Measurements from ENCODE around the gene CCT8.

Gene CCT8, protein sequence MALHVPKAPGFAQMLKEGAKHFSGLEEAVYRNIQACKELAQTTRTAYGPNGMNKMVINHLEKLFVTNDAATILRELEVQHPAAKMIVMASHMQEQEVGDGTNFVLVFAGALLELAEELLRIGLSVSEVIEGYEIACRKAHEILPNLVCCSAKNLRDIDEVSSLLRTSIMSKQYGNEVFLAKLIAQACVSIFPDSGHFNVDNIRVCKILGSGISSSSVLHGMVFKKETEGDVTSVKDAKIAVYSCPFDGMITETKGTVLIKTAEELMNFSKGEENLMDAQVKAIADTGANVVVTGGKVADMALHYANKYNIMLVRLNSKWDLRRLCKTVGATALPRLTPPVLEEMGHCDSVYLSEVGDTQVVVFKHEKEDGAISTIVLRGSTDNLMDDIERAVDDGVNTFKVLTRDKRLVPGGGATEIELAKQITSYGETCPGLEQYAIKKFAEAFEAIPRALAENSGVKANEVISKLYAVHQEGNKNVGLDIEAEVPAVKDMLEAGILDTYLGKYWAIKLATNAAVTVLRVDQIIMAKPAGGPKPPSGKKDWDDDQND

DNA sequence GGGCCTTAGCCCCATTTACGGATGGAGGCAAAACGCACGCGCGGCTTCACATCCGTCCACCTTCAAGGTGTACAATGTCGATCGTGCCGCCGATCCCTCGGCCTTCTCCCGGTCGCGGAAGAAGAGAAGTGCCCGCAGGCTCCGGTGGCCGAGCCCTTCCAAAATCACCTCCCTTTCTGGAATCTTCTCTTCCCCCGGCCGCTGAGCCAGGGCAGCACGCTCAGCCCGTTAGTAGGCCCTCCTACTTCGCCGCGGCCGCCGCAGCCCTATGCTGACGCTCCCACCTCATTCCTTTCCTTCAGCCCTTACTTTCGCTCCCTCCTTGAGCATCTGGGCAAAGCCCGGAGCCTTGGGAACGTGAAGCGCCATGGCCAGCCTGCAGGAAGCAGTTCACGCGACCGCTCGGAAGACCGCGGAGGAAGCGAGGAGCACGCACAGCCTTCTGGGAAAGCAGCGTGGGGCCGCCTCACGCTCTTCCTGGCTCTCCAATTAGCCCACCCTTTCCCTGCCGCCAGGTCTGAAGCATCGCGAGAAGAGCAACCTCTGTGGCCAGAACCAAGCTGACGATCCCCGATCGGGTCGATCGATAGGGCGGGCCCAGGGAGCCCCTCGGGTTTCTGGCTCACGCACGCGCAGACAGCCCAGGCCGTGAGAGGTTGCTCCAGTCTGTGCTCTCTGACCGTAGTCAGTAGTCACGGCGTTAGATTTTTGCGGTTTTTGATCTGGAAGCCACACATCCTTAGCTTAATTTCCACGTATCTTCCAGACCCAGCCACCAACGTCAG, at the start of gene CCT8:
CCT8 (minus strand) TSS at position 427 of the 785 bp plus-strand sequence; CDS start at position 369, 58 bp downstream.
- peak; percentile 99 for DNase-seq

DNA sequence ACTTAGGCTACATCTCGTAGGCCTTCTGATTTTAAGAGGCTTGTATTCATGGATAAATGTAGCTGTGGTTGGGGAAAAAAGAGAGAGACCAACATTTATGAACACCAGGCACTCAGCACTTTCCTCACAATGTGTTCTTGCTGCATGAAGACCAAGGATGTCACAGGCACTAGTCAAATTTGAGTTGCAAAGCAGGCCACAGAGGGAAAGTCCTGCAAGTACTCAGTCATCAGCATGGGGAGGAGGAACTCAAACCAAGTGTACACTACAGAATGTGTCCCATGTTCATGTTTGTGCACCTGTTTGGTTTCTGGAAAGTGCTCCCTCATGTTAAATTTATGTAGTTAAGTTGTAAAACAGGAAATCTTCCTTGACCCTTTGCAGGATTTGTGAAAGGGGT, 48.3 kb upstream of the CCT8 start:
- DNase-seq = no peak

DNA sequence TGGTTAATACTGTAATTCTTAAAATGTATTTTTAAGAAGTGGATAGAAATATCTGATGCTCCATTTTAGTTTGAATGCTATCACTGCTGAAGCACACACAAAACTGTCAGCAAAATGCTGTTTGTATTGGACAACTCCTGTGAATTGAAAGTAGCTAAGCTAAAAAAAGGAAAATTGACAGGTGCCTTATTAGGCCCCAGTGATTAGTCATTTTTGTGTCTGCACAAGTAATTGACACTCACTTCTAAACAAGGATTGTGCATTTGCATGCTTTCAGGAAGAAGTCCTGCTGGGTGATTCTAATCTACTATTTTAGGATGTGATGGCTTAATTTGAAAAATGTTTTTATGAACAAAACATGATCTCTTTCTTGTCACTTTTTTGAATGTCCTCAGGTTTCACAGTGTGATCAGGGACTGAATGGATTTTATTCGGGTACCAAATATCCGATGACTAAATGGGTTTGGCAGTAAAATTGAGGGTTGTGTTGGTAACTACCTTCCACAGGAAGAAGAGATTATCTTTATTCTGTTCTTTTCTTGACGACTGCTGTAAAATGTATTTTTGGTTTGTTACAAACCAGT, 44.0 kb upstream of the CCT8 start:
- no peak for DNase-seq

DNA sequence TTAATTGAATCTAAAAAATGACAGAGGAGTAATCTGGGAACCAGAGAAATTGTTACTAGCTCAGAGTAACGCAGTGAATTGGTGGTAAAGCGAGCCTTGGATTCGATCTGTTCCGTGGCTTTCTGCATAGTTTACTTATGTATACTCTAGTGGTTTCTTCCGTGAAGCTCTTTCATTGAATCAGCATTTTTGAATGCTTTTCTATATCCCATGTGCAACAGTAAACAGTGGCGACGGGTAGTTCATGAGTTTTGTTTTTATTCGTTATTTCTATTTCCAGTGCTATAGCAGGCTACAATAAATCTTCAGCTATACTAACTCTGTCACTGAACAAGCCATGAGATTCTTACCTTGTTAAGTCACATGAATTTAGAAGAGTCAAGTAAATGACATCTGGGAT, 42.5 kb upstream of the CCT8 start:
- DNase-seq = no peak

DNA sequence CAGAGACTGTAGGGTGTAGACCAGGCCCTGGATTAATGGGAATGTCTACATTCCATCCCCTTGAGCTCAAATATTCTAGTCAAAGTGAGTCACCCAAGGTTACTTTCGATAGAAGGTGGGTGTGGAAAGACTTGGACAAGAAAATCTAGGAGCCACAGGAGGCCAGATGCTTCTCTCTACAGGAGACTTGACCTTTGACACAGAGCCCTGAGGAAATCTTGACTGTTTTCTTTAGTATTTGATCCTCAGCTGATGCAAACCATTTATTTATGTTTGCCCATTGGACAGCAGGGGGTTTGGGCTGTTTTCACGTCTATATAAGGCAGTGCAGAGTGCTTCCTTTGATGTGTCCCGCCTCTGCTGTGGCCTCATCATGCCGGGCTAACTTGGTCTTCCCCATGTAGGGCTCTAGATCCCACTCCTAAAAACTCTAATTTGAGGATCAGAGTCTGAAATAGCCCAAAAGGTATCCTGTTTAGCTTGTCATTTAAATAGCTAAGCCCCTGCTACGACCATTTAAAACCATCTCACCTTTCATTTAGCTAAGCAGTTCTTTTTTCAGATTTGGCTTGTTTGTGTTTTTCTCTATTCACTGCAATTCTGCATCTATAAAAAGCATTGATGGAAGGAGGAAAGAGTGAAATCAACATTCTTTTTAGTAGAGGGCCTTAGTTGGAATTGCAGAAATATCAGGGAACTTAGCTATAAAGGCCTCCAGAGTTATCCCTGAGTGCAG, 41.5 kb upstream of the CCT8 start:
- DNase-seq = no peak

DNA sequence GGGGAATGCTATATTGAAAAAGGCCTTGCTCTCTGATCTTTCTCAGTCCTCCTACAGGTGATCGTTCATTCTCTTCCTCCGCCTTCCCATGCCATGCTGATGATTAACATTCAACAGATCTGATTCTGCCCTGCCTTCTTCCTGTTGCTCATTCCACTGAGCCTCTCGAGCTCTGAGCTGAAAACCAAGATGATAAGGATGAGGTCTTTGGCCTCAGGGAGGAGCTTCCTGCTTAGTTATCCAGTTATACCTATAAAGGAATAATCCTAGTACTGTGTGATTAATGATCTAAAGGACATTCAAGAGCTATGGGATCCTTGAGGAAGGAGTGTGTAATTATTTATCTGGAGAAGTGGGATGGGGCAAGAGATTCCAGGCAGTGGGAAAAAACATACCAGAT, 31.8 kb upstream of the CCT8 start:
- DNase-seq = no peak

DNA sequence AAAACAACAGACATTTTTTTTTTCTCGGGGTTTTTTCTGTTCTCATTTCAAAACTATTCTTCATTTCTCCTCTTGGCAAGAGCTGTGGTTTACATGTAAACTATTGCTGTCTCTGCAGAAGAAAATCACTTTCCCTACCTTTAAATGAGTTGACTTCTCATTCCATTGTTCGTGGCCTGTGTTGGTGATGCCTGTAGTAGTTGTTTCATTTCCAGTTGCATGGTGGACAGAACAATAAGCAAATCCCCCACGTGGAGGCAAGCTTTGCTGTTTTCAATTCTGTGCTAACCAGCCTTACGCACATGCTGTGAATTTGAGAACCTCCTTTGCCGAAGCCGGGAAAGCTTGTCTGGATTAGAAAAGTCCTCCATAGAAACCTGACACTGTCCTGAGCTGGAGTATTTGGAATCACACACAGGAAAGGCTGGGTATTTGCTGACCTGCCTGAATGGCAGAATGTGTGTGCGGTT, 30.8 kb upstream of the CCT8 start:
- no peak for DNase-seq

DNA sequence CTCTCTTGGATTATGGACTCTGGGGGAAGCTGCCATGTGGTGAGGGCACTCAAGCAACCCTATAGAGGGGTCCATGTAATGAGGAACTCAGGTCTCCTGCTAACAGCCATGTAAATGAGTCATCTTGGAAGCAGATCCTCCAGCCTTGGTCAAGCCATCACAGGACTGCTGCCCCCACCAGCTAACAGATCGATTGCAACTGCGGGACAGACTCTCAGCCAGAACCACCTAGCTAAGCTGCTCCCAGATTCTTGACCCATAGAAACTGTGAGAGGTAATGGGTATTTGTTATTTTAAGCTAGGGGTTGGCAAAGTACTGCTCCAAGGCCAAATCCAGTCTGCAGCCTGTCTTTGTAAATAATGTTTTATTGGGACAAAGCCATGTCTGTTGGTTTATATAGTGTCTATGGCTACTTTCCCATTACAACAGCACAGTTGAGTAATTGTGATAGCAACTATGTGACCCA, 29.4 kb upstream of the CCT8 start:
- DNase-seq = no peak

DNA sequence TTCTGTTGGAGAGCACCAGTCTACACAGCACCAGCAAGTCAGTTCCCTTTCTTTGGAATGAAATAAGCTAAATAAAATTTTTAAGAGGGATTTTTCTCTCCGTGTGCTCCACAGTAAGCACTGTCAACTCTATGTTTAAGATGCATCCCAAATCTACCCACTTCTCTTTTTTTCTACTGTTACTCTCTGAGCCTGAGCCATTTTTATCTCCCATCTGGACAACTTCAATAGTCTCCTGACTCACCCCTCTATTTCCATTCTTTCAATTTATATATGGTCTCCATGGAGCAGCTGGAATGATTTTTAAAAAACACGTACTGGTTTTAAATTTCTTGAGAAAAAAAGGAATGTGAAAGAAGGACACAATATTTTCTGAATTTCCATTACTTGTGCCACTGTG, 24.7 kb upstream of the CCT8 start:
- DNase-seq = no peak

DNA sequence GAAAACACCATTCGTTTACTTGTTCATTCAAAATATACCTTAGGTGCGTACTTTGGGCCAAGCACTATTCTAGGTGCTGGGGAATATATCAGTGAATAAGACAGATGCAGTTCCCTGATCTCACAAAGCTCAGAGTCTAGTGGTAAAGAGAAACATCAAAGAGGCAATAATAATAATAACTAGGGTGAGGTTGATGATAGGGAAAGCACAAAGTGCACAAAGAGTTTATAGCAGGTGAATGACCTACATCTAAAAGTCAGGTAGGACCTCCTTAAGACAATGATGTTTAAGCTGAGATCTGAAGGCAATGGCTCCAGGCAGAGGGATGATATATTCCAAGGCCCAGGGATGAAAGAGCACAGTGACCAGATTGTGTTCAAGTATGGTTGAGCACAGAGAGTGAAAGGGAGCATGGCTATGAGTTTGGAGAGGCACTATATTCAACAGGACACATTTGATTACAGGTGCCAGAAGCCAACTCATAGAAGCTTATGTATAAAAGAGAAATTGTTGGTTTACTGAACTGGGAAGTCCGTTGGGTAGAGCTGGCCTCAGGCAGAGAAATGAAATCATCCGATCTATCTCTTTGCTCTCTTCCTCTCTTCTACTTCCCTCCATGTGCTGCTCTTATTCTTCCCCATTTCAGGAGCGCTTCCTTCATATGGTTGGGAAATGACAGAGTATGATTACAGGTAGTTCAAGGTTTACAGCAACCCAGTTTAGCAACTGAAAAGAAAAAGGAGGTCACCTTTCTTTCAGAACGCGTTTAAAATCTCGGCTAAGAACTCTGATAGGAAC, 23.0 kb upstream of the CCT8 start:
- DNase-seq = no peak

DNA sequence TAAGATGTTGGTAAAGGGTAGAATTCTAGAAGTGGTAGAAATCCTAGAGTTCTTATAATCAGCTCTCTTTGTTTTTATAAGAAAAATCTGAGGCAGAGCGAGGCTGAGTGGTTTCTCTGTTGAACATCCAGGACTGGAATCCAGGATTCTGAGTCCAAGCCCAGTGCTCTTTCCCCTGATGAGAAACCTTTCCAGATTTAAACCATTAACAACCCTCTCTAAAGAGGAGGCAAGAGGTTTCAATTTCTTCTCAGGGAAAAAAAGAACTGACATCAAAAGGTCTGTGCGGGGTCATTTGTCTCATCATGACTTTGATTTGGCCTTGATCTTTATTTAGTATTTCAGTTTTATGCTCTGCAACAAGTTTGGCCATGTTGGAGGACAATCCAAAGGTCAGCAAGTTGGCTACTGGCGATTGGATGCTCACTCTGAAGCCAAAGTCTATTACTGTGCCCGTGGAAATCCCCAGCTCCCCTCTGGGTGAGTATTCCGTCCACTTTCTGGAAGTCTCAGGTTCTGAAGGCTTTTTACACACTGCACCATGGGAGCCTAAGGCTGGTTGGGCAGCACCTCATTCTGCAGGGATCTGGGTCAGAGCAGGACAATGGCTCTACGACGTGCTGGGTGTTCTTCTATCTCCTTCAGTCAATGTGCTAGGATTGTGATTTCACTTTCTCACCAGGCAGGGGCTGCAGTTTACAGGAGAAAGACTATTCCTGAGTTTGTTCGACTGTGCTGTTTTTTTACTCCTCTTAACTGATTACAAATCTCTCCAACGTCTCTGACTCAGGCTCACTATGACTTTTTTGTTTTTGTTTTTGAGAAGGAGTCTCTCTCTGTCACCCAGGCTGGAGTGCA, 18.9 kb upstream of the CCT8 start:
- DNase-seq = no peak

DNA sequence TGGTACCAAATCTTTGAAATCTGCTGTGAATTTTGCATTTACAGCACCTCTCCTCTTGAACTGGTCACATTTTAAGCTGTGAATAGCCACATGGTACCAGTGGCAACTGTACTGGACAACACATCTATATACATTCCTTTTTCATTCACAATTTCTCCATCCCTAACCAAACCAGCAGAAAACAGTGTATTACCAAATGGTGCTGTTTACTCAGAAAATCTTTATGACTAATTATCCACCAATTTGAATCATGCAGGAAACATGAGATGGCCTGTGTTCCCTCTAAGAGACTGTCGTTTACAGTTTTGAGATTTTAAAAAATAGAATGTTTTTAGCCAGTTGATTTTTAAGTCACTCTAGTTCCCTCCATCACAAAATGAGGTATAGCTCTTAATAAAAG, 17.6 kb upstream of the CCT8 start:
- DNase-seq = no peak

DNA sequence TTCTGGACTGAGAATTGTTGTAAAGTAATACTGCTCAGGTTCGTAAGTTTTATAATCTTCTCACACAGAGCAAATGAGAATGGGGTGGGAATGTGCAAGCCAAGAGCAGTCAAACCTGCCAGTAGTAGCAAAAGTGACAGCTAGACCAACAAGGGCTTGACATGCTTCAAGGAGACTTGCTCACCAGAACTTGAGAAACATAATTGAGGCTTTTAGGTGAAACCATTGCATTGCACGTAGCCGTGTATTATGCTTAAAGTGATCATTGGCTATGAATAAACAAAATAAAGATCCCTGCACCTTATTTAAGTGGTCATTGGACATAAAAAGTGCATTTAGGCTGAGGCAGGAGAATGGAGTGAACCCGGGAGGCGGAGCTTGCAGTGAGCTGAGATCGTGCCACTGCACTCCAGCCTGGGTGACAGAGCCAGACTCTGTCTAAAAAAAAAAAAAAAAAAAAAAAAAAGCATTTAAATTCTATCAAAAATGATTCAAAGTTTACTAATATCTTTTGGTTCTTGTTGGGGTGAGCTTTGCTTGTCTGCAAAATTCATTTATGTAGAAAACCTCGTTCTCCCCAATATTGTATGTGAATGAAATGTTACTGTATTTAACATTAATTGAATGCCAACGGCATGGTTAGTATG, 11.8 kb upstream of the CCT8 start:
- no peak for DNase-seq

DNA sequence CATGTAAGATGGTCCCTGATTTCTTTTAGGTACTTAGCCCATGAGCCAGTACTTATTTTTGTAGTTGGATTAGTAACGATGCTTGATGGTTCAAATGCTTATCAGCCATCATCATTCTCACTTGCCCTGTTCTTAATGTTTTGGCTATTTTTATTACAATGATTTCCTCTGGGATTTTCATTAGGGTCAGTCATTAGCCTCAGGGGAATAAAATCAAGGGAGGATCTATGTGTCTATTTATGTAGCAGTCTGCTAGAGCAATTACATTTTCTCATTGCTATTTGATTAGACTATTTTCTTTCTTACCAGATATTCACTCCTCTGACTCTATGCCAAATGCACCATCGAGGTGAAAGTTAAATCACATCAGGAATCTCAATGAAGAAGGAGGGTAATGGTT, 10.9 kb upstream of the CCT8 start:
- no peak for DNase-seq

DNA sequence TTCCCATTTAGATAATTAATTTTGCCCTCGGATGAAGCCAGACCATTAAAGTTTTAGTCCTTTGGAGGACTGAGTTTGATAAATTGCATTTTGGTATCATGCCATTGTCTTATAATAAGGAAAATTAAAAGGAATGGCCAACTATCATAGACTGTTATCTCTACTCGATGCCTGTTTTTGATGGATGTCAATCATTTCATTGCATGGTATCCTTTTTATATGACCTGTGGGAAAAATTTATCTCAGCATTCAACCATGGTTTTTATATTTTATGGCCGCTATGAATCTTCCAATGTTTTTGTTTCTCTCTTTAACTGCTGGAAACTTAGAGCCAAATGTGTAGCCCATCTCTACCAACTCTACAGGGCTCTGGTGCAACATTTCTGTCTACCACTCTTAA, 9.9 kb upstream of the CCT8 start:
- DNase-seq = no peak

DNA sequence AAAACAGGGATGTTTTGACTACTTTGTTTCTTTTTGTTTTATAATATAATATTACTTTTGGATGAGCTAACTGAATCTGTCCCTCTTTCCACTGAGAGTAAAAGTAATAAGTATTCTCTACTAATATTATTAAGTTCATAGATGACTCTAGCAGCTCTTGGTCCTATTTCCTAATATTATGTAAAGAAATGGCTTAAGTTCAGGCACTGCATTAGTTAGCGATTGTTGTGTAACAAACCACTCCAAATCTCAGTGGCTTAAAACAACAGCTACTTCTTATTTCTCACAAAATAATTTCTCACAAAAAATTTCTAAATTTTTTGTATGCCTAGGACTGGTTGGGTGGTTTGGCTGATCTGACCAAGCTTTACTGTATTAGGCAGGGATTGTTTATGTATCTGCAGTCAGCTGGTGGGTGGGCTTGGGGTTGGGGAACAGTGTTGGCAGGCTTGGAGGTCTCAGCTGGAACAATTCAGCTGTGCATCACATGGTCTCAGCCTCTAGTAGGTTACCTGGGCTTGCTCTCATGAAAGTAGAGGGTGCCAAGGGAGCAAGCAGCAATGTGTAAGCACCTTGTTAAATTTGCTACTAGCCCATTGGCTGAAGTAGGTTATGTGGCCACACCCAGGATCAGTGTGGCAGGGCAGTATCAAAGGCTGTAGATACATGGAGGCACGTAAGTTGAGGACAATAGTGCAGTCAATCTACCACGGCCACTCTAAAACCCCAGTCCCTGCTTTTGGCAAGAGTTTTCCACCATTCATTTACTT, 8.8 kb upstream of the CCT8 start:
- no peak for DNase-seq

DNA sequence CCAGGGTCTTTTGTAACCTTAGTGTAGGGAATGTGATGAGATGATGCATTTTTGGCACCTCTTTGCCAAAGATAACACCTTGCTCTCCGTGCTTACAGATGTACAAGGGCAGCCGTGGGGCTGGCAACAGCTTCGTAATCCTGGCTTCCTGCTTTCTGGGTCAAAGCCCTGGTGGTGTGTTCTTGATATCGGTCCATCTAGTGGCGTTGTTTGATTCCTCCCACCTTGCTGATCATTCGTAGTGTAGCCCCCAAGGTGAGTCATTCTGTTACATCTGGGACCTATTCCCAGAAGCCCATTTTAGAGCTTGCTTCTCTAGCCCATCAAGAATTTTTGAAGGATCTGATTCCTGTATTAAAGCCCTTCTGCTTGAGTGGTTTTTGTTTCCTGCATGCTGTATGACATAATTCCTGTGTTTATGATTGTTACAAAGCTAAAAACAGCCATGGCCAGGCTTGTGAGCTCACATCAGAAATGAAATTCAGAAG, 7.0 kb upstream of the CCT8 start:
- DNase-seq = no peak

DNA sequence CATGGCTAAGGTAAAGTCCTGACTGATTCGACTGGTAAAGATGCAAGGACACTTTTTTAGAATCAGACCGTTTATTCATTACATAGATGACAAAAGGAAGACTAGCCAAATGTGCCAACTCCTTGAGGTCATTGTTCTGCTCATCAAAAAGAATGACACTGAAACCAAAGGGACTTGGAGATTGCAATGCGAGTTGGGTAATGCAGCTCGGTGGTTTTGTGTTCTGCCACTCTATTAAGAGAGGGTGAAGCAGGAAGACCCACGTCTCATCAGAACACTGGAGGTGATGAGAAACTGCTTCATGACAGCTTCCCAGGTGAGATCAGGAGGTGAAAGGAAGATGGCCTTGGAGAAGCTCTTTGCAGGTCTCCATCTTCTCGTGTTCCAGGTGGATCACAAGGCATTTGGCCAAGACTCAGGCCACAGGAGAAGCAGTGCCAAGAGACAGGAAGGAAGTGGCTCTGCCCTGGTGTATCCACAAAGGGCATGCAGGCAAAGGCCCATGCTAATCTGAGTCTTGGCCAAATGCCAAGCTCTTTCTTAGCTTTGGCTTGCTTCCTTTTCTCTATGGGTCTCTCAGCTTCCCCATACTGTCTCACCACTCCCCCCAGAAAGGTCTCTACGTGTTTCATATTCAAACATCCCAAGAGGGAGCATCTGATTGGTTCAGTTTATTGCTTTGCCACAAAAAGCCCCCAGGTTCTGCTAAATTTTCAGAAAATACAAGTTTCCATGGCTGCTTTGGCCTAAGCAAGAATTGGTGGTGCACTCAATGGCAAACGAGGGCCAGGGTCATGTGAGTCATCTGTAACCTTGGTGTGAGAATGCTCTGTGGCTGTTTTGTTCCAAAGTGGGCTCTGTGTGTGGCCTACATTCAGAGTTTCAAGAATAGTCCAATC, 5.7 kb upstream of the CCT8 start:
- DNase-seq = no peak

Data from NCI-H1092 (cell line).